A549 treated with GW870086 at 1 μM for 4 hours (cell line): ENCODE measurements around the gene PER3. TPM values are rescaled to one million over a fixed set of nuclear protein-coding genes. Genes with fewer than 3 reads are reported as not detected.

Source experiments
- total RNA-seq: library from RNA; stranded (reverse); fragments of 200-300 nt; extraction: Qiagen RNA extraction; gene quantifications from 5 replicates; pipeline ENCODE4 v1.2.3, GENCODE V29; 2022; ENCODE audit warnings: low read depth

PER3 gene
- 0.81 to 1.2 TPM (median 0.95 TPM) in 5 replicates for total RNA-seq

GRCh38 chr1:7783826-7784491, at the start of gene PER3:
TSS of gene PER3 (plus strand) at chr1:7784291. CDS start at chr1:7784878, 587 bp downstream.

GRCh38 chr1:7770997-7771822, 12.9 kb upstream of the PER3 start, which contains the start of gene VAMP3:
TSS of gene VAMP3 (plus strand) at chr1:7771296. CDS start at chr1:7771384, 88 bp downstream.

DNA sequence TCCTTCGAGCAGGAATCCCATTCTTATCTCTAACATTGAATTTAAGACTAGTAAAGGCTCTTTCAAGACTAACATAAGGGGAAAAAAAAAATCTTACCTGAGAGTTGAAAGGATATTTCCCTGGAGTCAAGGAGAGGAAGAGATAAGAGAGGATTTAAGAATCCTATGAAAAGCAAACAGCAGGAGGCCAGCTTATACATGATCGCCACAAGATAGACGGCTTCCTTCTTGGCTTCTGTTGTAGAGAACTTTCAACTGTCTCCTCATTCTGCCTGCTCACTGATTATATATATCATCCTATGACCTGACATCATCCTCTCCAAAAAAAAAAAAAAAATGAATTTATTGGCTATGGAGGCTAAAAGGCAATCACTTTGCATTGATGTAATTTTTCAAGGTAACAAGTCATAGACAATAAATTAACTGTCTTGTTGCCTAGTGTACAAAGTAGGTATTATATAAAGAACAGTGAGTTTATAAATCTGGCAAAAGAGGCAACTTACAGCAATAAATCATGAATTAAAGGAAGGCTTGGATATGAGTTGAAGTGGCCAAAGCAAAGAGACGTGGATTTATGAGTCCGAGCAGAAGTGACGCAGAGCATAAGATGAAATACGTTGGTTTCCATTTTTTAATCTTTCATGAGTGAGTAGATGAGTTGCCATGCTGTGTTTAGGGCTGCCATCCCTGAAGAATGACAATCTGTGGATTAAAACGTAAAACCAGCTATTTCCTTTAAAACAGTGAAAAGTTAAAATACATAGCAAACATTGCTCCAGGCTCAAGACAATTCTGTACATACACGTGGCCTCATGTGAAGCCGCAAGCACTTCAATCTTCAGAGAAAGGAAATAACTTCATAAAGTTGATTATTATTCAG, 69.0 kb downstream of the PER3 start, which contains the start of gene UTS2:
UTS2 (minus strand) TSS at position 262 of the 880 bp plus-strand sequence; CDS start at position 200, 62 bp downstream.

Other genes starting within 250 kb of the PER3 start
- gene VAMP3, start 13.0 kb upstream of the PER3 start, total RNA-seq, result 67.2 to 76.2 TPM (median 72.9 TPM) in 5 replicates
- not detected in 5 replicates for gene UTS2, start 68.8 kb downstream of the PER3 start, total RNA-seq
- gene TNFRSF9, start 156.5 kb downstream of the PER3 start, total RNA-seq, result 2.0 to 3.1 TPM (median 2.9 TPM) in 5 replicates
- gene PARK7, start 177.4 kb downstream of the PER3 start, total RNA-seq, result 340 to 393 TPM (median 344 TPM) in 5 replicates
- gene ERRFI1, start 242.0 kb downstream of the PER3 start, total RNA-seq, result 126 to 161 TPM (median 153 TPM) in 5 replicates